SK-N-SH (cell line): ENCODE data around the gene PARVG.

Source experiments
- CTCF ChIP-seq: fragments of 200-600 bp; sonication (generic); IDR thresholded peaks from 2 replicates; pipeline ENCODE4 v1.6.1; 2017; ENCODE audit warnings: antibody characterized with exemption, mild to moderate bottlenecking, moderate library complexity
- REST ChIP-seq: IDR thresholded peaks from 2 replicates; pipeline ENCODE4 v1.6.1; 2012; ENCODE audit warnings: mild to moderate bottlenecking, low read depth, low read length, moderate library complexity

- TF ChIP-seq REST (no peak), CTCF (no peak)
Measured at GRCh38 chr22:44245438-44245837, 64.7 kb downstream of the PARVG start.
